ENCODE data around the gene CTNNA1. TPM values are rescaled to one million over a fixed set of nuclear protein-coding genes. Genes with fewer than 3 reads are reported as not detected.

The CTNNA1 gene
- total and polyA plus RNA-seq, 12 donors = 111 to 521 (median 347) TPM

- peaks cover 17 to 32% of the 10 kb centered on the region in 2 donors for H3K4me1 ChIP-seq (replicated peaks in 1 of 2)
- intact Hi-C loops (cut with DNase I) = no loop called here
- 48 to 70% (median 65%) methylated on average over 14 of the region's 14 CpGs for WGBS, 4 donors
Observed at GRCh38 chr5:138754699-138755057, 1.5 kb downstream of the CTNNA1 start.

GRCh38 chr5:138755084-138755748 is 2.0 kb downstream of the CTNNA1 start:
- Histone ChIP-seq H3K36me3 (replicated peaks in 1 of 2) (peaks cover 0 to 9% of the 10 kb centered on the region in 2 donors), H3K4me1 (replicated peaks in 1 of 2) (peaks cover 17 to 34% of the 10 kb centered on the region in 2 donors), H3K27ac (peak overlapping the region in 3 of 5 donors; percentile 98 to 99 (median 98)), H3K4me3 (peak overlapping the region in 2 of 4 donors; percentile 60 to 65), H3K9me3 (replicated peaks in 1 of 3) (no peaks in the 10 kb centered on the region), H3K27me3 (no peaks in the 10 kb centered on the region)
- intact Hi-C loops (cut with DNase I) = no loop called here
- WGBS, 4 donors = 89 to 94% (median 92%) methylated on average over 5 of the region's 5 CpGs
- no peak for DNase-seq
- TF ChIP-seq POLR2A (IDR thresholded peaks at IDR 0.05) (no peak), CTCF (IDR thresholded peaks at IDR 0.05) (no peak)

More at GRCh38 chr5:138754699-138755057, 1.5 kb downstream of the CTNNA1 start:
- Histone ChIP-seq H3K27me3 (no peaks in the 10 kb centered on the region), H3K36me3 (replicated peaks in 1 of 2) (peaks cover 0 to 9% of the 10 kb centered on the region in 2 donors), H3K9me3 (replicated peaks in 1 of 3) (no peaks in the 10 kb centered on the region), H3K4me3 (peak overlapping the region in 2 of 4 donors; percentile 60 to 65), H3K27ac (peak overlapping the region in 4 of 5 donors; percentile 98 to 100 (median 98))
- no peak for TF ChIP-seq CTCF (IDR thresholded peaks at IDR 0.05)
- no peak for TF ChIP-seq POLR2A (IDR thresholded peaks at IDR 0.05)
- DNase-seq = peak in 6 of 7 donors; percentile 22 to 59 (median 48)

- Histone ChIP-seq H3K4me1 (replicated peaks in 1 of 2) (peaks cover 22 to 53% of the 10 kb centered on the region in 2 donors), H3K27ac (no peak overlapping the region)
Observed at GRCh38 chr5:138757061-138757776, 4.0 kb downstream of the CTNNA1 start.

More at GRCh38 chr5:138757061-138757776, 4.0 kb downstream of the CTNNA1 start:
- no peak for DNase-seq
- Histone ChIP-seq H3K27me3 (no peaks in the 10 kb centered on the region), H3K9me3 (replicated peaks in 1 of 3) (no peaks in the 10 kb centered on the region), H3K36me3 (replicated peaks in 1 of 2) (peaks cover 0 to 9% of the 10 kb centered on the region in 2 donors), H3K4me3 (no peak overlapping the region)
- intact Hi-C loops (cut with DNase I) = no loop called here
- WGBS, 4 donors = 81 to 88% (median 86%) methylated on average over 6 of the region's 6 CpGs
- TF ChIP-seq CTCF (IDR thresholded peaks at IDR 0.05) = no peak
- no peak for TF ChIP-seq POLR2A (IDR thresholded peaks at IDR 0.05)

All from adrenal gland (tissue), 12 donors.